Measurements from ENCODE around the gene ACTL6A.
A peak's percentile ranks its signal among the peaks of the same experiment; 100 is the strongest.
"Not testable (repeated sequence)": the region's sequence is repeated elsewhere in the genome, so short reads cannot be mapped to it uniquely, and the experiment has no call there.

ACTL6A gene

GRCh38 chr3:179562591-179563270, at the start of gene ACTL6A:
ACTL6A (plus strand) TSS chr3:179562926; CDS start chr3:179563093, 167 bp downstream.
- DNase-seq: peak; percentile 93

- no peak for DNase-seq
These were observed 48.9 kb upstream of the ACTL6A start for GRCh38 chr3:179513862-179514261.

GRCh38 chr3:179516461-179517251, 46.1 kb upstream of the ACTL6A start:
- DNase-seq: not testable (repeated sequence)

GRCh38 chr3:179526482-179526881, 36.2 kb upstream of the ACTL6A start:
- no peak for DNase-seq

GRCh38 chr3:179526989-179527391, 35.7 kb upstream of the ACTL6A start:
- DNase-seq: no peak

GRCh38 chr3:179528772-179529171, 34.0 kb upstream of the ACTL6A start:
- no peak for DNase-seq

GRCh38 chr3:179531576-179531975, 31.1 kb upstream of the ACTL6A start:
- no peak for DNase-seq

GRCh38 chr3:179533274-179533673, 29.5 kb upstream of the ACTL6A start:
- DNase-seq: no peak

- DNase-seq: no peak
These were observed 26.5 kb upstream of the ACTL6A start for GRCh38 chr3:179536256-179536655.

GRCh38 chr3:179541094-179541493, 21.6 kb upstream of the ACTL6A start:
- DNase-seq: no peak

- DNase-seq: no peak
These were observed 21.1 kb upstream of the ACTL6A start for GRCh38 chr3:179541596-179541995.

- DNase-seq: no peak
These were observed 20.4 kb upstream of the ACTL6A start for GRCh38 chr3:179542375-179542774.

- DNase-seq: no peak
These were observed 17.6 kb upstream of the ACTL6A start for GRCh38 chr3:179544981-179545645.

GRCh38 chr3:179546814-179547241, 15.9 kb upstream of the ACTL6A start:
- no peak for DNase-seq

GRCh38 chr3:179551349-179552105, 11.2 kb upstream of the ACTL6A start:
- no peak for DNase-seq

- peak; percentile 43 for DNase-seq
These were observed 3.9 kb upstream of the ACTL6A start for GRCh38 chr3:179558742-179559364.

GRCh38 chr3:179560791-179561190, 1.9 kb upstream of the ACTL6A start:
- no peak for DNase-seq

GRCh38 chr3:179563271-179563783, 601 bp downstream of the ACTL6A start:
- no peak for DNase-seq

- DNase-seq: no peak
These were observed 2.8 kb downstream of the ACTL6A start for GRCh38 chr3:179565496-179565895.

- no peak for DNase-seq
These were observed 18.3 kb downstream of the ACTL6A start for GRCh38 chr3:179580992-179581391.

- no peak for DNase-seq
These were observed 26.4 kb downstream of the ACTL6A start for GRCh38 chr3:179589143-179589542.

- no peak for DNase-seq
These were observed 27.9 kb downstream of the ACTL6A start for GRCh38 chr3:179590669-179591068.

All from NCI-H748 treated with DMSO at 0.1 percent for 48 hours (cell line).